GM19438 (cell line): ENCODE results near the gene SLF1.
A peak's percentile ranks its signal among the peaks of the same experiment; 100 is the strongest.
"Not testable (repeated sequence)": the region's sequence is repeated elsewhere in the genome, so short reads cannot be mapped to it uniquely, and the experiment has no call there.

Experiments used
- ATAC-seq: cut with Tn5 transposase; IDR thresholded peaks from one replicate; pipeline ENCODE4 v1.9.1; 2021; ENCODE audit warnings: low read depth; ENCODE audit not compliant: unreplicated experiment

The SLF1 gene

DNA sequence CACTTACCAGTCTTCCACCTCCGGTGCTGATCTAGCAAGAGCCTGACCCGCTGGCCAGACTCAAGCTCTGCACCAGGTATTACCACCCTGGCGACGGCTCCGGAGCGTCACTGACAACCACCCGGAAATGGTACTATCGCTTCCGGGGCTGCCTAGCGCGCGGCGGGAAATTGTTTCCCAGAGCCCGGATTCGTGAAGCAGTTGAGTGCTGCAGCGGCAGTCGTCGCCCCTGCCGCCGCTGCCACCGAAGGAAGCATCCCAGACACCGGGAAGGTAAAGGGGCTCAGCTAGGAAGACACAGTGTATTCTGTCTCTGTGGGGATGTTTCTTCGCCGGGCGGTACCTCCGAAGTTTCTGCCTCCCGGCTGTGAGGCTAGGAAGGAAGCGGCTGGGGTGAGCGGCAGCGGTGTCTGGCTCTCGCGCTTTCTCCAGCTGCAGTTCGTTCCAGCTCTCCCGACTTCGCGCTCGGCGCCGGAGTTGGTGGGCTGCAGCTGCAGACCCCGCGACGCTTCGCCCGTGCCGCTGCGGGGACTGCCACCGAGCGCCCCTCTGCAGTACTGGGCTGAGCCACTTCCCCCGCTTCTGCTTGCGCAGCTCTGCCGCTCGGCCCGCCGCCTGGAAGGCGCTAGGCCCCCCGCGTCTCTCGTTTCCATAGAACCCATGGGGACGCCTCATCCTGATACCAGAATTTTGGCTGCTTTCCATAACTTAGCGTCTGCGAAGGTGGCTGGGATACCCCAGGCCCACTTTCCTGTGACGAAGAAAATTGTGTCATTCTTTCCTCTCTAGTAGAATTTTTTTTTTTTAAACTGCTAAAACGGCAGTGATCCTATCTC is at the start of gene SLF1, which contains the start of gene KIAA0825:
Gene SLF1, plus strand, starts transcription at position 177 of the 836 bp plus-strand sequence. CDS start 10,142 bp downstream, outside the sequence.
Gene KIAA0825, minus strand, starts transcription at position 112 of the 836 bp plus-strand sequence. CDS start 81,478 bp downstream, outside the sequence.
- peak; percentile 94 for ATAC-seq

DNA sequence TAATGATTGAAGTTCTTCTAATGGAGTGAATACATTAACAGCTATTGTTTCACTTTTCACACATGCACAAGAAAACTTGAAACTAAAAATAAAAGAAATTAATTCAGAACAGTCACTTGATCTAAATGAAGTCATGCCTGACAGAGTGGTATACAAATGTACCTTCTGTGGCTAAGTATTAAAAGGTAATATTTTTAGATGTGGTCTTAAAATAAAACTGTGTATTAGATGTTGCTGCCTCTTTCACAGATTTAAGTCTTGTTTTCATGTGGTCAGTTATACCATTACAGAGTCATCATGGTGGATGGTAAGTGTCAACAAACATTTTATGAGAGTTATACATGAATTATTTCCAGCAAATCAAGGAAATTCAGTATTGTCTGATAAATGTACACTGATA is 47.1 kb upstream of the SLF1 start:
- no peak for ATAC-seq

DNA sequence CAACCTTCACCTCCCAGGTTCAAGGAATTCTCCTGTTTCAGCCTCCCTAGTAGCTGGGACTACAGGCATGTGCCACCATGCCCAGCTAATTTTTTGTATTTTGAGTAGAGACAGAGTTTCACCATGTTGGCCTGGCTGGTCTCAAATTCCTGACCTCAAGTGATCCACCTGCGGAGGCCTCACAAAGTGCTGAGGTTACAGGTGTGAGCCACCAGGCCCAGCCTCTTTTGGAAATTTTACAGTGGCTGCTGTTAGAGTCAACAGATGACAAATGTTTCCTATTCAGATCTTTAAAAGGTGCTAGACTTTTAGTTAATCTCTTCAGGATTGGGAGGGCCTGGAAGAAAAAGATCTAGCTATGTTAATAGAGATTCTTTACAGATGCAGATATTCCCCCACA is 45.1 kb upstream of the SLF1 start:
- ATAC-seq = not testable (repeated sequence)

DNA sequence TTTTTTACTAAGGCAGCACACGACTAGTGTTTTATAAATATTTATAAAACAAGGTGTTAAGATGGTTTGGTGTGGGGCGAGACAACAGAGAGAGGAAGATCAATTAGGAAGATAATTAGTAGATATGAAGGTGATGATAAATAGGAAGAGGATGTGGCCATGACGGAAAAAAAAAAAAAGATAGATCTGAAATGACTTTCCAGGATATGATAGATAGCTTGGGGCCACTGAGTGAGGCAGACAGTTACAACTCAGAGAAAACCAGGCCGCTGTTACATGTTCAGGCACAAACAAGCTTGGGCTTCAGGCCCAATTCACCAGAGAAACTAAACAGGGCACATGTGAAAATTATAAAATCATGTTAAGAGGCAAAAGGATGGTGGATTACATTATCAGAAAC is 43.3 kb upstream of the SLF1 start:
- no peak for ATAC-seq

DNA sequence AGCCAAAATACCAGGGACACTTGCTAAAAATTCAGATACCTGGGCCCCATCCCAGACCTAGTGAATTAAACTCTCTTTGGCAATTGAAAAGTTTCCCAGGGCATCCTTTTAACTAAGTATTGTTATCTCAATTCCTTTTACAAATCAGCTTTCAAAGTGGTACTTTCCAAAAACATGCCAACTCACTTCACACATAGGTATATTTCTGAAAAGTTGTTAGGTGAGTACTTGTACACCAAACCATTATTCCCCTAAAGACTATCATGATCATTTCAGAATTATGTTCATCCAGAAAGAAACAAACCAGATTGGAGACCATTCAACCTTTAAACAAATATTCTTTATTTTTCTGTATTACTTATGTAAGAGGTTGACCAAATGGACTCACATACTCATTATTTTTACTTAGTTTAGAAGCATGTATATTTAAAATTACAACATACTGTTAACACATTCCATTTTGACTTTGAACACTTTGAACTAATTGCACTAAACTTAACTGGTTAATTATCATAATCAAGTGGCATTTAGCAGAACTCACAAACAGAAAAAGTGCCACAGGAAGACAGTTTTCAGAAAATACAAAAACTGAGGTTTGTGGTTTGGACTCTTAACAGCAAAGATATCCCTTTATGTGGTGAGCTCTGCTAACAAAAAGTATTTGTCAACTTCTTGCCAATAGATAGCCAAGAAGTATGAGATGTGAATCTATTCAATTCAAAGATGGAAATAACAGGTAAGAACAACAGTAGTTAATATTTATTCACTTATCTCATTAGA is 40.8 kb upstream of the SLF1 start:
- peak; percentile 85 for ATAC-seq

DNA sequence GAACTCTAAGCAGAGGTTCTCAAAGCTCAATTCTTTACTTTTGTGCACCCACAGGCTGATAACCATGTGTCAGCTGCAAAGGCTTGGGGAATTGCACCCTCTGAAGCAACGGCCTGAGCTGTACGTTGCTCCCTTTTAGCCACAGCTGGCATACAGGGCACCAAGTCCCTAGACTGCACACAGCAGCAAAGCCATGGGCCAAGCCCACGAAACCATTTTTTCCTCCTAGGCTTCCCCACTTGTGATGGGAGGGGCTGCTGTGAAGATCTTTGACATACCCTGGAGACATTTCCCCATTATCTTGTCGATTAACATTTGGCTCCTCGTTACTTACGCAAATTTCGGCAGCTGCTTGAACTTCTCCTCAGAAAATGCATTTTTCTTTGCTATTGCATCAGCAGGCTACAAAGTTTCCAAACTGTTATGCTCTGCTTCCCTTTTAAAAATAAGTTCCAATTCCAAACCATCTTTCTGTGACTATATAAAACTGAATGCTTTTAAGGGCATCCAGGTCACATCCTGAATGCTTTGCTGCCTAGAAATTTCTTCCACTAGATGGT is 23.1 kb upstream of the SLF1 start:
- no peak for ATAC-seq

DNA sequence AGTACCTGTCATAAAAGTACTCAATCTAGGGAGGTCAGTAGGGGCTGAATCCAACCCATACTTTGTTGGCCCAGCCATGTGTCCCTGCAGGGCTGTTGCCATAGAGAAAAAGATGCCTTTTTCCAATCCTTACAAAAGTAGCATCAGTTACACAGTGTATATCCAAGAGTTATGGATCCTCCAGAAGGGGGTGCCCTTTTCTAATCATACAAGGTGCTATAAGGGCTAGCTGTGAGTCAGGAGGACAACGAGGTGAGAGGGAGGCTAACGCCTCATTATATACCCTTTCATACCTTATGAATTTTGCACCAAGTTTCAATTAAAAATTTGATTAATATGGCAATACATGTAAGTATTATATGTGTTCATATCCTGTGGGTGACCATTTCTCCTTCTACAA is 4.9 kb upstream of the SLF1 start:
- no peak for ATAC-seq

DNA sequence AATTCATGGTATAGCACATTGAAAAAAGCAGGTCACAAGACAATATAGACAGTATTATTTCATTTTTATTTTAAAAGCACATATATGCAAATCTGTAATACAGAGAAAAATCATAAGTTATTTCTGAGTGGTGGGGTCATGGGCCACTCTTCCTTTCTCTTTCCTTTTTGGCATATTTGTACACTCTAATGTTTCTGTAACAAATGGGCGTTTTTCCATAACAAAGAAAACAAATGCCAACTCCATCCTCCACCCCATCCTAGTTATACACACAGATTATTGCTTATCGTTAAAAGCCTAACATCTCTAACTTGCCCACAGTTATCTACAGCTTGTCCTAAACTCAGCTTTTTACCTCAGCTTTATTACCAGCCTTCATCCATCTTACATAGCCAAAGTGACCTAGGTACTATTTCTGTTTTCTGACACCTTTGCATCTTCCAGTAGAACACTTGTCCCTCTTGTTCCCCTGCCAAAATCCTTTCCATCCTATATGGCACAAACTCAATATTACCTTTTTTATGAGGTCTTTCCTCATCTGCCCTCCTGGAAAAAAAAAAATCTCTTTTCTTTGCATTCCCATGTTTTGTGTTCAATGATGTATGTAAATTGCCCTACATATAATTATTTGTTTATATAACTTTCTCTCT is 4.2 kb upstream of the SLF1 start:
- ATAC-seq = no peak

DNA sequence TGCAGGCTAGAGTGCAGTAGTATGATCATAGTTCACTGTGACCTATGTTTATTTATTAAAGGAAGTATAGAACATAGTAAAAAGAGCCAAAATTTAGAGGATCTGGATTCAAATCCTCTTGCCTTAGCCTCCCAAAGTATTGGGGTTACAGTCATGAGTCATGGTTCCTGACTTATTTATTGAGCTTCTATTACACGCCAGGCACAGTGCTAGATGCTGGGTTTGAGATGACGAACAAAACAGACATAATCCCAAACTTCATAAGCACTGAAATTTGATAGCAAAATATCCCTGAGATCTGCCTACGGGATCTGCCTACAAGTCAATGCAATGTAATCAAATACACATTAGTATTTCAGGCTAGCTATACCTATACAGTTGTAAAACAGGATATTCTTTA is 2.6 kb upstream of the SLF1 start:
- no peak for ATAC-seq

DNA sequence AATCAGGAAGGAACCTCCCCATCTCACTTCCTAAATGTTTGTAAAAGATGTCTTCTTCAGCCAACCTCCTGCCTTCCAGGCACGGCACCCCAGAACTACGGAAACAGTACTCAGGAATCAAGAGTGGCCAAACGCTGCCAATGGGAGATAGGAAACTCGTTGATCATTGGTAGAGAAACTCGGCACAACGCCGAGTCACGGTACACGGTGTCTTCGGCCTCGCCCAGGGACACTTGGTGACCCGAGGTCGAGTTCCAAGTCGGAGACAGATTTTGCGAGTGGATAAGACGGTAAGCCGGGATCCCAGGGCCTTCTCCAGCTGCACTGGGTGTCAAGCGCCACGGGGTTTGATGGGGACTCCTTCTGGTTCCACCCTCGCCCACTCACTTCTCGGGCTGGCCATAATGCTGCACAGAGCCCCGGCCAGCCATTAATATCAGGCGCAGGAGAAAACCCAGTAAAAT is 408 bp upstream of the SLF1 start:
- ATAC-seq = peak; percentile 41

DNA sequence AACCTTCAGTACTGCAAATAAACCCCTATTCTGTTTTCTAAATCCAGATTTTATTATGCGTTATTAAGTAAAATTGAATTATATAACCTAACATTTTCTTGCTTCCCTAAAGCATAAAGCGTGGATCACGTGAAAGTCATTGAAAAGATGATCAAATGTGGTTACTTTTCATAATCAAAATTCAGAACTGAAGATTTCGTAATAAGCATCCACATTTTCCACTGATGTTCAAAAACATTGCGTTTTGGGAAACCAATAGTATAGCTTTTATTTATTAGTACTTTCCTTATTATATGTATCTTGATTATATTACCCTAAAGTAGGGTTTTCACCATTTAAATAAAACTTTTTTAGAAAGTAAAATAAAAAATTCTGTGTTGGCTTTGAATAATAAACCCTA is 1.8 kb downstream of the SLF1 start:
- no peak for ATAC-seq

DNA sequence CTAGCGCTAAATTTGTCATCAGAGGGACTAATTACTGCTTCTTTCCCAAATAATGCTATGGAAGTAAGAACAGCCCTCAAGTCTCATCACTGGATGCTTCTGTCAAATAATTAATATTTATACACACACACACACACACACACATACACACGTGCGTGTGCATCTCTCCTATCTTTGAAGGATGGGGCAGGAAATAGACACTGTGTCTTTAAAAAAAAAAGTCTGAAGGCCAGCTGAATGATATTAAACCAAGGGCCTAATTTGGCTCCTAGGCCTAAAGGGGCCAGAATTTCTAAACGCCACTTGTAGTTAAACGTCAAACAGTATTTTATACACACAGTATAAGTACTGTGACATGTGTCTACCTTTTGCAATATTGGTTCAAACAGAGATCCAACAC is 3.3 kb downstream of the SLF1 start:
- ATAC-seq = no peak

DNA sequence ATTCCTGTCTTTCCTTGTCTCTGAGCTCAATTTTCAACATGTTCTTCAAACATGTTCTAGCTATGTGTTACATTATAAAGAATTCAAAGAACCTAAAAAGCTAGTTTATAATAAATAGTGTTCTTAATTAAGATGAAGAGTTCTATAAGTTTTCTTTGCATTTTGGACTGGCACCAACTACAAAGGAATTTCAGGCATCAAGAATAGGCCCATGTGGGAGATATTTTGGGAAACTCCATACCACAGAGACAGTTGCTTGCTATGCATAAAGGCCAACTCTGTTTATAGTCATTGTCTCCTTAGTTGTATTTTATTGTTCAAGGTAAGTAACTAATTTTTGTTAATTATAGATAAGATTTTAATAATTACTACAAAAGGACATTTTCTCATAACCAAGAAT is 4.5 kb downstream of the SLF1 start:
- no peak for ATAC-seq

DNA sequence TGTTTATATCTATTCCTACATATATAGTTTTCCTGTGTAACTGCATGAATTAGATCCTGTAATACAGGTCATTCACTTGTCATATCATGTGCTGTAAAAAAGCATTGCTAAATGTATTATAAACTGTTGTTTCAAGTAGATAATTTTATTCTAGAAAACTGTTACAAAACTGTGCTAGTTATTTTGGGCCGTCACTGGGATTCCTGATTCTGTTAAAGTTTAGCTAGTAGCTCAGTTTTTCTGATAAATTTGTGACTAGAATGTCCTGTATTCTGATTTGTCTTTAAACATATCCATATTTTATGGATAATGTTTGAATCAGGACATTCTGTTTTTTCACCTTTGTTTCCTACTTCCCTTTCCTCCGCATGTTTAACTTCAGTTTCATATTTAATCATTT is 5.4 kb downstream of the SLF1 start:
- ATAC-seq = no peak

DNA sequence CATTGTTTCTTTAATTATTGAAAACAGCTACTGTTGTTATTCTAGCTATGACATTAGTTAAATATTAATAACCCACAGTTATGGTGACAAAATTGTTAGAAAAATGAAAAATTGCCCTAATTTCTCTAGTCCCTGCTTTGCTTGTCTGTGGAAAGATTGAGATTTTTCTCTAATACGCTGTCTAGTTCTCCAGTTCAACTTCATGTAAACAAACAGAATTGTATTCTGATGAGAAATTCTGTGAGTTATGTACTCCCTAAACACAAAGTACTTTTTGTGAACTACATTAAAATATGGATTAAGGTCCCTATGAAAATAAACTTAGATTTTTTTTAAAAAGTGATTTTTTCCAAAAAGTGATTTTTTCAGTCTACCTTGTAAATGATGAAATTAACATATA is 8.7 kb downstream of the SLF1 start:
- no peak for ATAC-seq

DNA sequence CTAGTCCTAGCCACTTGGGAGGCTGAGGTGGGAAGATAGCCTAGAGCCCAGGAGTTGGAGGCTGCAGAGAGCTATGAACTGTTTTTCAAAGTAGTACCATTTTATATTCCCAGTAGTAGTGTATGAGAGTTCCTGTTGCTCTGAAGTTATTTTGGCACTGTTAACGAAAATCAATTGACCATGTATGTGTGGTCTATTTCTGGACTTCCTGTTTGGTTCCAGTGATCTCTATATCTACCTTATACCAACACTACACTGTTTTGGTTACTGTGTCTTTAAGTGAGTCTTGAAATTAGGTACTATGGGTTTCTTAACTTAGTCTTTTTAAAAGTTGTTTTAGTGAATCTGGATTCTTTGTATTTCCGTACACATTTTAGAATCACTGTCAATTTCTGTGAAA is 13.6 kb downstream of the SLF1 start:
- peak; percentile 92 for ATAC-seq

DNA sequence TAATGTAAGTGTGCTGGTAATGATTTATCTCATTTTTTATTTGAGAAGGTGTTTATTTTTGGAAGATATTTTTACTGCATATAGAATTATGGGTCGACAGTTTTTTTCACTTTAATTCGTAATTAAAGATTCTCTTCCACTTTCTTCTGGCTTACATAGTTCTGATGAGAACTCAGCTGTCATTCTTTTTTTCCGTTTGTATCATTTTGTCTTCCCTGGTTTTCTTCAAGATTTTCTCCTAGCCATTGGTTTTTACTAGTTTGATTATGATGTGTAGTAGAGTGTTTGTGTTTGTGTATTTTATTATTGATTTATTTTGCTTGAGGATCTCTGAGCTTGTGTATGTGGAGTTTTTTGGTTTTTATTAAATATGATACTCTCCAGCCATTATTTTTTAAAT is 21.7 kb downstream of the SLF1 start:
- ATAC-seq = no peak

DNA sequence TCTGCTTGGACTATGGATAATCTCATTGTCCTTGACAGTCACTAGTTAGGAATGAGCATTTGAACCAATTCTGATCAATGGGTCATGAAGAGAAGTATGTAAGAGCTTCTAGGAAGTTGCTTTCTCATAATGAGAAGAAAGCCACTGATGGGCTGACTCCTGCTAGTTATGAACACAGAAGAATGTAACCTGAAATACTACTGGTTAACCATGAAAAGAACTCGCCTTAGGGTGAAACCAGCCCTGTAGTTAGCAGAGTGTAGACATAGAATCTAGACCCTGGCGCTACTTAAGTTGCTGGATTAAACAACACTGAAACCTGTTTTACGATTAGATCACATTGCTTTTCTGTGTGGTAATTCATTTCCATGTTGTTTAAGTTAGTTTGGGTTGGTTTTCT is 26.6 kb downstream of the SLF1 start:
- ATAC-seq = no peak

DNA sequence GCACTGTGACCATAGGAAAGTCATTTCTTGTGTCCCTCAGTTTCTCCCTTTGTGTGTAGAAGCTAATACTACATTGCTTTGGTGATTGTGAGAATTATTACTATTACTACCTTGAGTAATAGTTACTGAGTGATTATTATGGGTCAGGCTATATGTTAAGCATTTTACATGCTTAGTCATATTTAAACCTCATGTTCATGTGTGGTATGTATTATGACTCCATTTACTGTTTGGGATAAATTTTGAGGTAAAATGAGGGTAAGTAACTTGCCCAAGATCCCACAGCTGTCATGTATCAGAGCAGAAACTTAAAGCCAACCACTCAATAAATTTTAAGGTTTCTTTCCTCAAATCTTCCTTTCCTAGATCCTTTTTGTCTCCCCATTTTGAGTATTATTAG is 28.3 kb downstream of the SLF1 start:
- ATAC-seq = no peak

DNA sequence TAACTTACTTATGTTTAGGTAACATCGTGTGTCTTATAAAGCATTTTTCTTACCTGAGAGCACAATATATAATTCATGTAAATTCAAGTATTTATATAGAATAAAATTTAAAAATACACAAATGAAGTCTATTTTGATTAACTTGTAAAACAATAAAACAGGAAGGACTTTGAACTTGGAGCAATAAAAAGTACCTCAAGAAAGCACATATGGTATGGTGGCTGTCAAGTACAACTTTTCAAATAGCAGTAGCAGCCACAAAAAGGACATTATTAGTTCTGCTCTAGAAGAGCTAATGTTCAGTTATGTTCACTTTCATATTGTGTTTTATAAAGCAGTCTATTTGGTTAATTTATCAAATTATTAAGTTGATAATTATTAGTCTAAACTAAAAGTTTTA is 31.4 kb downstream of the SLF1 start:
- ATAC-seq = no peak

DNA sequence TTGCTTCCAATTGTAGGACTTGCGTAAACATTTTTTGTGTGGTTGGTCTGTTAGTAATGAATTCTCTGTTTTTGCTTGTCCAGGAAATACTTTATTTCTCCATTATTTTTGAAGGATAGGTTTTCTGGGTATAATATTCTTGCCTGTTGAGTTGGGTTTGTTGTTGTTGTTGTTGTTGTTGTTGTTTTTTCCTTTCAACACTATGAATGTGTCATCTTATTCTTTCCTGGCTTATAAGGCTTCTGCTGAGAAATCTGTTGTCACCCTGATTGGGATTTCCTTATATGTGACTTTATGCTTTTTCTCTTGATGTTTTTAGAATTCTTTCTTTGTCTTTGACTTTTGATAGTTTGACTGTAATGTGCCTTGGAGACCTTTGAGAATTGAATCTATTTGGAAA is 39.8 kb downstream of the SLF1 start:
- ATAC-seq = no peak
